ENCODE measurements around the gene ZFYVE28. TPM values are rescaled to one million over a fixed set of nuclear protein-coding genes. Genes with fewer than 3 reads are reported as not detected.

Gene ZFYVE28
- total RNA-seq, 1 donor from 2014 or later: 2.0 TPM

GRCh38 chr4:2298532-2298991 lies 119.9 kb downstream of the ZFYVE28 start:
- no peak for DNase-seq (ENCODE audit: low read depth)
- Histone ChIP-seq H3K36me3 (ENCODE audit: control insufficient read depth, insufficient read depth, low read length) (no peaks in the 10 kb centered on the region), H3K27me3 (ENCODE audit: control insufficient read depth, insufficient read depth, low read length) (peaks cover 20% of the 10 kb centered on the region), H3K4me3 (ENCODE audit: low read depth, low read length) (no peak overlapping the region)
- no peak for TF ChIP-seq CTCF (IDR thresholded peaks at IDR 0.05; ENCODE audit: insufficient read depth, low read length, poor library complexity, severe bottlenecking)

- Histone ChIP-seq H3K36me3 (ENCODE audit: control insufficient read depth, insufficient read depth, low read length) (no peaks in the 10 kb centered on the region), H3K4me3 (ENCODE audit: low read depth, low read length) (no peak overlapping the region), H3K27me3 (ENCODE audit: control insufficient read depth, insufficient read depth, low read length) (peaks cover 20% of the 10 kb centered on the region)
- DNase-seq (ENCODE audit: low read depth): no peak
- TF ChIP-seq CTCF (IDR thresholded peaks at IDR 0.05; ENCODE audit: insufficient read depth, low read length, poor library complexity, severe bottlenecking): no peak
These were observed 120.6 kb downstream of the ZFYVE28 start for GRCh38 chr4:2297606-2298531.

GRCh38 chr4:2296631-2297601 lies 121.5 kb downstream of the ZFYVE28 start:
- Histone ChIP-seq H3K27me3 (ENCODE audit: control insufficient read depth, insufficient read depth, low read length) (peaks cover 22% of the 10 kb centered on the region), H3K4me3 (ENCODE audit: low read depth, low read length) (no peak overlapping the region), H3K36me3 (ENCODE audit: control insufficient read depth, insufficient read depth, low read length) (no peaks in the 10 kb centered on the region)
- TF ChIP-seq CTCF (IDR thresholded peaks at IDR 0.05; ENCODE audit: insufficient read depth, low read length, poor library complexity, severe bottlenecking): no peak
- DNase-seq (ENCODE audit: low read depth): no peak

GRCh38 chr4:2295900-2296442 lies 122.5 kb downstream of the ZFYVE28 start:
- no peak overlapping the region for H3K4me3 ChIP-seq (ENCODE audit: low read depth, low read length)
- TF ChIP-seq CTCF (IDR thresholded peaks at IDR 0.05; ENCODE audit: insufficient read depth, low read length, poor library complexity, severe bottlenecking): no peak
- DNase-seq (ENCODE audit: low read depth): no peak
- H3K36me3 ChIP-seq (ENCODE audit: control insufficient read depth, insufficient read depth, low read length): no peaks in the 10 kb centered on the region
- H3K27me3 ChIP-seq (ENCODE audit: control insufficient read depth, insufficient read depth, low read length): peaks cover 25% of the 10 kb centered on the region

GRCh38 chr4:2295500-2295899 lies 122.9 kb downstream of the ZFYVE28 start:
- Histone ChIP-seq H3K36me3 (ENCODE audit: control insufficient read depth, insufficient read depth, low read length) (no peaks in the 10 kb centered on the region), H3K27me3 (ENCODE audit: control insufficient read depth, insufficient read depth, low read length) (peaks cover 25% of the 10 kb centered on the region), H3K4me3 (ENCODE audit: low read depth, low read length) (no peak overlapping the region)
- TF ChIP-seq CTCF (IDR thresholded peaks at IDR 0.05; ENCODE audit: insufficient read depth, low read length, poor library complexity, severe bottlenecking): no peak
- no peak for DNase-seq (ENCODE audit: low read depth)

Data from kidney epithelial cell (primary cell).